GM19043 (cell line): ENCODE results near the gene ZSWIM6.

Source experiments
- ATAC-seq: cut with Tn5 transposase; IDR thresholded peaks from one replicate; pipeline ENCODE4 v1.9.1; 2021; ENCODE audit warnings: low read depth; ENCODE audit not compliant: unreplicated experiment

ZSWIM6 gene

DNA sequence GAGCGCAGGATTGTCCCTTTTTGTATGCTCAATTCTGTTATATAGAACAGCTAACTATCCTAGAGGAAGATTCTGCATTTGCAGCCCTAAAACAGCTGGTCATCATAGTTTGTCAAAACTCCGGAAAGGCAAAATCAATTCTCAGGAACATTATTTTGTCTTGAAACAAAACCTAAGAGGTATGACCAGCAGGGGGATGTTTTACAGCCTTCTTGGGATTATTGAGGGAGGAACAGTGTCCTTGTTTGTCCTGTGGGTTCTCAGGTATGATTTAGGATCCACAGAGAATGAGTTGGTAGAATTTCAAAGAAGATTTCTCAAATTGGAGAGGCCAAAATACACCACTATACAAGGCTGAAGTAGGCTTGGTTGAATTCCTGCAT is 136.4 kb downstream of the ZSWIM6 start:
- ATAC-seq = no peak

DNA sequence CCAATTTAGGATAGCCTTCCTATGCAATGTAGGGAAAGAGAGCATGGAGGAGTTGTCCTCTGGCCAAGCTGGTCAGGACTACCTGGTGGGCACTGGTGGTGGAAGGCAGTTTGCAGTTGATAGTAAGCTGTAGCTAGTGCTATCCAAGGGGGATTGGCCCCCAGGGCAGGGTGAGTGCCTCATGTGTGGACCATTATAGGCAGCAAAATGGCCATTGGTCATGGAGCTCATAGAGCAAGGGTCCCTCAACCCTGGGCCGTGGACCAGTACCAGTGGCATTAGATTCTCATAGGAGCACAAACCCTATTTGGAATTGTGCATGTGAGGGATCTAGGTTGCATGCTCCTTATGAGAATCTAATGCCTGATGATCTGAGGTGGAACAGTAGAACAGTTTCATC is 139.3 kb downstream of the ZSWIM6 start:
- no peak for ATAC-seq

DNA sequence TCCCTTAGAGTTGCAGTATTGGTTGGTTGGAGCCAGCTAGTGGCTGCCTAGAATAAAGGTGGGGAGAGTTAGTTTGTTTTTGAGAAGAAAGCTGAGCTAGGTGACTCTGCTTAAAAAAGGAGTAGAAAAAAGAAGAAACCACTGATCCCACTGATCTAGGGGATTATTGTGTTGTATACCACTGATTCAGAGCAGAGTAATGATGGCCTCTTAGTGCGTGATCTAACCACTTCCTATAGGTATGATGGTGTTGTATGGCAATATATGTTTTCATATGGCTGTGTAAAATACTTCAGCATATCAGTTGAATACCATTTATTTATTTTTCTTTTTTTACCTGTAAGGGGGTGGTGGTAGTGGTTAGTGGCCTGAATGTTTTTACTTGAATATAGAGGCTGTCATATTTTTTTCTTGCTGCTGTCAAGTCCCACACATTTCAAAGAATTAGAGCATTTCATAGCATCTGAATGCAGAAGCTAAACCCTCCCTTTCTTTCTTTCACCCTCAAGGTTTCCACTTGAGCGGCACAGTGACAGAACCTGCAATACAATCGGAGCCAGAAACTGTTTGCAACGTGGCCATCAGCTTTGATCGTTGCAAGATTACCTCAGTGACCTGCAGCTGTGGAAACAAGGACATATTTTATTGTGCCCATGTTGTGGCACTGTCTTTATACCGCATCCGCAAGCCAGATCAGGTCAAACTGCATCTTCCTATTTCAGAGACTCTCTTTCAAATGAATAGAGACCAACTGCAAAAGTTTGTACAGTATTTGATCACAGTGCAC is 140.3 kb downstream of the ZSWIM6 start:
- ATAC-seq = no peak

DNA sequence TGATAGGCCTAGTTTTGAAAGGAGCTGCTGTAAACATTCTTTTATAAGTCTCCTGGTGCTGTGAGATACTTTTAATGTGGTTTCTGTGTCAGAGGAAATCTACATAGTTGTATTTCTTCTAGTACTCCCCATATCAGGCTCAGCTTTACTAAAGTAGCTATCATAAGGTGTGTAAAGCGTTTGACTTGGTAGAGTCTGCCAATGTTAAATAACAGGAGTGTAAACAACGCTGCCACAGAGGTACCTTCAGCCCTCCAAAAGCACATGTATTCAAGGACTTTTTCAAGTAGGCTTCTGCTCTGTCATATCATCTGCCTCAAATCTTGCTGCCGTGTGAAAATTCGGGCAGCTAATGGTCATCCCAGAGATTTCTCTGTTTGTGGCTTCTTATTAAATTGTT is 142.7 kb downstream of the ZSWIM6 start:
- no peak for ATAC-seq

DNA sequence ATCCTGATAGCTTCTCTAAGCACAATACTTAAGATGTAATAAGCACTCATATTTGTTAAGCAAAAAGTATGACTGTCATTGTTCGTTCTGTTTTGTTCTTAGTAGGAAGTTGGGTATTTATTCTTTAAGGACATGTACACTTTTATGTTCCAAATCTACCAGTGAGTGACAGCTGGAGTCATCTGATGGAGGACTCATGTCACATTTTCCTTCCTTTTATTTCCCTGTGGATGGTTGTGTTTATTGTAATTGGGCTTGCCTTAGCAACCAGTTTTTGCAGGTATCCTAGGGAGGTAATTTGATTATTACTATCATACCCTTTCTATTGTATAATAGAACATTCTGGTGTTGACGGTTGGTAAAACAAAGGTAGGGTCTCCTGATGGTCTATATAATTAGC is 145.7 kb downstream of the ZSWIM6 start:
- no peak for ATAC-seq

DNA sequence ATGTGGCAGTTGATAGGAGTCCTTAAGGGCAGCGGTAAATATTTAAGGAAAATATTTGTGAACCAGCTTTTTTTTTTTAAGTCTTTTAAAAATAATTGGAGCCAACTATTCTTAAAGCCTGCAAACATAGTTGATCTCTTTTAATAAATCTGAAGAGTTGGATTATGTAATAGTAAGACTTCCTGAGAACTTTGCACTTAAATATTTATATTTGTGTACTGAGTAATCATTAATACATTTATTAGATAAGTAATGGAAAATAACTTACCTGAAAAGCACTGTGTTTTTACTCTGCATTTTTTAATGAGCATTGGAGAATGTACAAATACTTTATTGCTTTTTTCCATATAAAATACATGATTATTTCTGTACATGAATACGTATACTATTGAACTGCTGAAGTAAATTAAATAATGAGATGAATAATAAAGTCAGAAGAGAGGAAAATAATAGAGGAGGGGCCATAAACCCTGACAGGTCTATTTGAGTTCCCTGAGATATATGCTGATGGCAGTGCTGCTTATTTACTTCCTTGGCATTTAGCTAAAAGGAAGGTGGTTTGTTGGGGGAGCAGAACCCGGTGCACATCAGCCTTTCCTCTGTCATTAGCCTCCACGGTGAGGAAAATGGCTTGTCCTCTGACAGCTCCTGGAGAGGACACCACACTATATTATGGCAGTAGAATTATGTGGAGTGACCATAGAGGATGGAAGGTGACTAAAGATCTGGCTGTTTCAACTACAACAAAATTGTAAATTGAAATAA is 148.0 kb downstream of the ZSWIM6 start:
- ATAC-seq = no peak

DNA sequence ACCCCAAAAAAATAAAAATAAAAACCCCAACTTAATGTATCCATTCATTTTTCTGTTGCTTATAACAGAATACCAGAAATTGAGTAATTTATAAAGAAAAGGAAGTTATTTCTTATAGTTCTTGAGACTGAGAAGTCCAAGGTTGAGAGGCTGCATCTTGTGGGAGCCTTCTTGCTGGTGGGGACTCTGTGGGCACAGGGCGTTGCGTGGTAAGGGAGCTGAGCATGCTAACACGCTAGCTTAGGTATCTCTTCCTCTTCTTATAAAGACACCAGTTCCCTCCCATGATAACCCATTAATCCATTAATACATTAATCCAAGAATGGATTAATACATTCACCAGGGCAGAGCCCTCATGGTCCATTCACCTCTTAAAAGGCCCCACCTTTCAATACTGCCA is 150.9 kb downstream of the ZSWIM6 start:
- ATAC-seq = no peak

DNA sequence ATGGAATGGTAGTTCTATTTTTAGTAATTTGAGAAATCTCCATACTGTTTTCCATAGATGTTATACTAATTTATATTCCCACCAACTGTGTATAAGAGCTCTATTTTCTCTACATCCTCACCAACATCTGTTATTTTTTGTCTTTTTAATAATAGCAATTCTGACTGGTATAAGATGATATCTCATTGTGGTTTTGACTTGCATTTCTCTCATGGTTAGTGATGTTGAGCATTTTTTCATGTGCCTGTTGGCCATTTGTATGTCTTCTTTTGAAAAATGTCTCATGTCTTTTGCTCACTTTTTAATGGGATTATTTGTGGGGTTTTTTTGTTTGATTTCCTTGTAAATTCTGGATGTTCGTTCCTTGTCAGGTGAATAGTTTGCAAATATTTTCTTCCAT is 154.4 kb downstream of the ZSWIM6 start:
- ATAC-seq = no peak

DNA sequence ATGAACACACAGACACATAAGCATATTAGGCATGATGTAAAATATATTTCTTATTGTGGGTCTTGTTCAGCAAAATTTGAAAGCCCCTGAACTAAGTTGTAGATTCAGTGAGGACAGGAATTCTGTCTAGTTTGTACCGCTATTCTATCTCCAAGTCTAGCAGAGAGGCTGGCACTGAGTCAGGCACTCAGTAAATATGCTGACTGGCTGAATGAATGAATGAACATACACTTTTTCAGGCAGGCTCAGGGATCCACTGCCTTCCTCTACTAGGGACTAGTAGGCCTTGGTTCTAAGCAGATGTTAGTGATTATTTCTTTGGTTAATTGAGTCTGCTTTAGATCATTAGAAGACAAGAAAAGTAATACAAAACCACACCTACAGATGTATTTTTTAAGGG is 157.5 kb downstream of the ZSWIM6 start:
- ATAC-seq = no peak

DNA sequence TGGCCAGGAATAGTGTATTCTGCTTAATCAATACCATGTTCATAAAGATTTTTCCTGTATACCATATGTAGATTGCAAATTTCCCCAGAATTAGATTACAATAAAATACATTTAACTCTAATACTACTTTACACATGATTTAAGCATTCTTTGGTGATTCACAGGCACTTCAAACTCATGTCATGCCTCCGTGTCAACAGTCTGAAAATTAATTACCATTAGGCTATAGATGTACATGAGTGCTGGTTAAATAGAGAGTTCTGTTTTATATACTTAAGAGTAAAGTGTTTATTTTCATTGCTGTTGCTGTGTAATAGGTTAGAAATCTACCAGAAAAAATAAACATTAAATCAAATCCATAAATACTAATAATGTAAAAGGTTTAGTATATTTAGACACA is 159.8 kb downstream of the ZSWIM6 start:
- ATAC-seq = no peak

DNA sequence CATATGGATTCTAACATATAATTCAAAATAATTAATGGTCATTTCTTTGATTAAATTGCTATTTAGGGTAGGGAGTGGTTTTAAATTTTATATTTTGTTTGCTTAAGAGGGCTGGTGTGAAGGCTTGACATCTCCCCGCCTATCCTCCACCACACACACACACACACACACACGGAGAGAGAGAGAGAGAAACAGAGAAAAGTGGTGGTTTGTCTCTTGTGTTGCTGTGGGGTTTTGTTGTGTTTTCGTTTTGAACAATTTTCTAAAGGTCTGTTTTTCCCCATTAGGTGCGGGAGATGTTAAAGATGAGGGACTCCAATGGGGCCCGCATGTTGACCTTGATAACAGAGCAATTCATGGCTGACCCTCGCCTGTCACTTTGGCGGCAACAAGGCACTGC is 161.9 kb downstream of the ZSWIM6 start:
- ATAC-seq = no peak

DNA sequence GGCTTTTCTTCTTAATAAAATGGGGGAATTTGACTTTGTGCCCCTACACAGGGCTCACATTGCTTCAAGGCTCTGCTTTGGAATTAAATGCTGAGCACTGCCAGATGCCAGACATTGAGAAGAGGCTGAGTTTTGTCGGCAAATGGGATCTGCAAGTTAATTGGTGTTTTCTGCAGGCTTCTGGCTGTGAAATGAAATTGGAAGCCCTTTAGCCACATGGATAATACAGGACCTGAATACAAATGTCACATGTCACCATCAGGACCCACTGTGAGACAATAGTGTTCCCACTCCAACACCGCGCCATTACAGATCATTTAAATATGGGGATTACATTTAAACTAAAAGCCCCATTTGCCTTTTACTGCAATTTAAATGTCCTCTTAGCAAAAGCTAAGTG is 164.4 kb downstream of the ZSWIM6 start:
- no peak for ATAC-seq

DNA sequence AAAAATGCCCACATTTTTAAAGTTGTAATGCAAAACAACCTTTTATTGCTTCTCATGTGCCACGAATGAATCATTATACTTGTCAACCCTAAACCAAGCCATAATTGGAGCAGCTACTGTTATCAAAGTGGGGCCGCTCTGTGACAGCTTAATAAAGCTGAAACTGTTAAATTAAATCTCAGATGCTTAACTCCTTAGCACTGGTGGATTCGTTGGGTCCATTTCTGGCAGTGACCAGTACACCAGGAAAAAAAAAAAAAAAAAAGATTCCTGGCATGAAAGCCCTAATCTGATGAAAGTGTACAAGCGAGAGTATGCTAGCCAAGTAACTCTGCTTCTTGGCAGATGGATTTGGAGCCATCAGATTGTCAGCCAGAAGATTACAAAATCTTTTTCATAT is 164.8 kb downstream of the ZSWIM6 start:
- no peak for ATAC-seq

DNA sequence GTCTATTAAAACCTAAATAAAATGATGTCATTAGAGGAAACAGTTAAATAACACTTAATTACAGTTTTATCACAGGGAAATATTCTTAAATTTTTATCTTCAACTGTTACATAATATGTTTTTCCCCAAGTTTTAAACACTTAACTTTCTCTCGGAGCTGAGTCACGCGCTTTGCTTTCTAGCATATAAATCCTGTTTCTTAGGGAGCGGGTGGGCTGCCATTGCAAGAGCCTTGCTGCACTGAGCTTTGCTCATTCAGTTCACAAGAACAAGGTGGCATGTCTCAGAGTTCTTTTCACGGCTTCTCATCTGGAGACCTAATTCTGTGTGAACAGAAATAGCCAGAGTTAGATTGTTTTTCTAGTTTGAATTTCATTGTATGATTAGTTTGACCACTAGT is 166.1 kb downstream of the ZSWIM6 start:
- ATAC-seq = no peak

DNA sequence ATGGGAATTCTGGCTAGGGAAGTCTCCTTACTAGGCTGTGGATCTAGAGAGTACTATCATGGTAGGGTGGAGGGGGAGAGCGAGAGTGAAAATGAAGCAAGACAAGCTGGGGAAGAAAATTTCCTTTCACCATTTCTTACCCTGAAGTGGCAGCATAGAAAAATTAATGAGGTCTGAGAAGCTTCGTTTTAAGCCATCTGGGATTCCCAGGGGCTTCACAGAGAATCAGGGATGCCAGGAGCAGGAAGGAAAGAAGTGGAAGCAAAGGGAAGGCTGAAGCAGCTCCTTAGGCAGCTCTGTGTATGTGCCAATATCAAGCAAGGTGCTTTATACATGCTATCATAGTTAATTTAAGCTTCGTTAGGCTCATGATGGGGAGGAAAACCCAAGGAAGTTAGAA is 169.9 kb downstream of the ZSWIM6 start:
- ATAC-seq = no peak

DNA sequence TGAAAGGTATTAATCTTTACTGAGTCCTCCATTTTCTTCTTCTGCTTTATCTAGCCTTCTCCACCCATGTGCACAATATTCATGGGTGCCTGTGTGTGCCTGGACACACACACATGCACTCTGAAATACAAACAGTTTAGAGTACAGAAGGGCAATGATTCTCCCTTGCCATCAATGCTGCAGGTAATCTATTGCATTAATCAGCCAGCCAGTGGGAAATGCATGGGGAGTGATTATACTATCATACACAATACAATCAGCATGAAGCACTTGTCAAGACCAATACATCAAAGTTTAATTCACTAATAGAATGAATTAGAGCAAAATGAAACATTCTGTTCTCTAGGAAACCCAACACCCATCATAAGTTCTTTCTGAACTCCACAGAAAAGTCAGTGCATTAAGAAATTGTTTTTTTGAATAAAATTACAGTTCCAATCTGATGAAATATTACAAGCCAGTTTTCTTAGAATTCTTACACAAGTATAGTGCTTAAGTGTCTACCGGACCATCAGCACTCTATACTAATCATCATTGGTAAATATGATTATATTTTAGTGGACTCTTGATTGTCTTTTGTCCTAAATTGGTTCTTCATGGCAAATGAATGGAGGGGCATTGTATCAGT is 172.2 kb downstream of the ZSWIM6 start:
- ATAC-seq = no peak

DNA sequence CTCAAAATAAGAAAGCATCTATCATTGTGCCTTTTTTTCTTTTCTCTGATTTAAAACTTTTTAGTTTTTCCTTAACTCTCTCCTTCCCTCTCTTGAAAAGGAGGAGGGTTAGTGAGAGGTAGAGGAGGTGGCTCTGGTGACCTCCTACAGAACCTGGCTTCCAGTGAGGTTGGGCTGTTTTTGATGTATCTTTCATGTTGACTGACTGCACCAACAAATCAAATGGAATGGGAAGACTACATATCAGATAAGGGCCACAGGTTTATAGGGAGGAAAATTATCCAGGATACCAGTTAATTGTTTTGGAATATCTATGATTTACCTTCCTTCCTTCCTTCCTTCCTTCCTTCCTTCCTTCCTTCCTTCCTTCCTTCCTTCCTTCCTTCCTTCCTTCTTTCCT is 173.2 kb downstream of the ZSWIM6 start:
- no peak for ATAC-seq

DNA sequence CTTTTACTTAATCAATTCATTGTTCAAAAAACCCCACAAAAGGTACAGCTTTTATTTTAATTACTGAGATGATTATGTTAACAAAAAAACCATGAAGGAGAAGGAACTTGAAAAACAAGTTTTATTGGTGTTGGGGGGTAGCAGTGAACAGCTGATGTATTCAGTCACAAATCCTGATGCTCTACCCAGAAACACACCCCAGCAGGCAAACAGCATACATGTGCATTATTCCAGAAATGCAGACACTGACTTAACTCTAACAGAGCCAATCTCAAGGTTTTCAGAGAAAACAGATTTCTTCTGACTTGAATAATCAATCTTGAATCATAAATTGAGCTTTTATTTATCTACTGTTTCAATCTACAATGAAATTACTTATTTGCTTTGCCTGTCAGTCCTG is 175.2 kb downstream of the ZSWIM6 start:
- ATAC-seq = no peak

DNA sequence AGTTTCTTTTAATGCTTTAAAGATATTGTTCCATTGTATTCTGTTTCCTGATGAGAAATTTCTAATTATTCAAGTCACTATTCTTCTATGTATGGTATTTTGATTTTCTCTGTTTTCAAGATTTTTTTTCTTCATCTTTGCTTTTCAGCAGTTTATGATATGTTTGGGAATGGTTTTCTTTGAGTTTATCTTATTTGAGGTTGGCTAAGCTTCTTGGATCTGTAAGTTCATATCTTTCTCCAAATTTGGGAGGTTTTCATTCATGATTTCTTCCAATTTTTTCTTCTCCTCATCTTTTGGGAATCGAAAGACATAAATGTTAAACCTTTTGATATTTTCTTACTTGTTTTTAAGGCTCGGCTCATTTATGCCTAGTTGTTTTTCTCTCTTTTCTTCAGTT is 184.9 kb downstream of the ZSWIM6 start:
- ATAC-seq = no peak

DNA sequence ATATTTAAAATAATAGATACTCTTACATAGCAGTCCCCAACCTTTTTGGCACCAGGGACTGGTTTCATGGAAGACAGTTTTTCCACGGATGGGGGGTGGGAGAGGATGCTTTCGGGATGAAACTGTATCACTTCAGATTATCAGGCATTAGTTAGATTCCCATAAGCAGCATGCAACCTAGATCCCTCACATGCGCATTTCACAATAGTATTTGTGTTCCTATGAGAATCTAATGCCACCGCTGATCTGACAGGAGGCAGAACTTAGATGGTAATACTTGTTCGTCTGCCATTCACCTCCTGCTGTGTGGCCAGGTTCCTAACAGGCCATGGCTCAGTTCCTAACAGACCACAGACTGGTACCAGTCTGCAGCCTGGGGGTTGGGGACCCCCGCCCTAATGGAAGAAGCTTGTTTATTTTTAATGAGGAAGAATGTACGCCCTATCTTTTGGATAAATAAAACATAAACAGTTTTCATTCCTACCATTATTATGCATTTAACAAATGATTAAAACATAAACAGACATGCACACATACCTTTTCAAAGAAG is 187.7 kb downstream of the ZSWIM6 start:
- no peak for ATAC-seq

DNA sequence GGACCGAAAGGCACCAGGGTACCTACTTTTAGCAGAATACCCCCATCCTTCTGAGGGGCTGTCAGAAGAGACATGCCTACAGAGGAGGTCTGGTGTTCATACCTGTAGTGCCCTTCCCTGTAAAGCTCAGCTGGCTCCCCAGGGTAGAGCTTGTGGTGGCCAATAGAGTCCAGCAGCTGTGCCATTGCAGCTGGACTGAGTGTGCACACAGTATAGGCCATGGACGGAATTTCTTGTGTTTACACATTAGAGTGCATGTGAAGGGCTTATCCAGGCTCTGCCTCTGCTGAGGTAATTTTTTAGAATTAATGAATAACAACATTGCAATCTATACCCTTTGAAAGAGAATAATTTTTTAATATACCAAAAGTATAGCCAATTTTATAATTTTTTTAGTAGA is 191.0 kb downstream of the ZSWIM6 start:
- no peak for ATAC-seq

DNA sequence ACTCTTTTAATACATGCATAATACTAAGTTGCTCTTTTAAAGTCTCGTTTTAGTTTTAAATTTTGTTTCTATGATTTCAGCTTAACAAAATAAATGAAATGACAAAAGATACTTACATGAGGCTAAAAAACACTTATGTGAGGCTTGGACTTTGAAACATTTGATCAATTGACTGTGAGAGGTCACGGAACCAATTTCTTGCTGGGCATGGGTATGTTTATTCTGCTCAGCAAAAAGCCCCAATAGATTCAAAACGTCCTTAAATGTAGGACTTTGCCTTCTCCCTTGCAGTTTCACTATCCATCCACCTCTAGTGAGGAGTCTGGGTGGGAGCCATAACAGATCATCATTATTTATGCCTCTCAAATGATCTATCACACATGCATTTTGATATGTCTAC is 191.9 kb downstream of the ZSWIM6 start:
- no peak for ATAC-seq
